Glutamatergic neuron (in vitro differentiated cells): ENCODE measurements around the gene IQCF2. TPM values are rescaled to one million over a fixed set of nuclear protein-coding genes. Genes with fewer than 3 reads are reported as not detected.
"Not testable (repeated sequence)": the region's sequence is repeated elsewhere in the genome, so short reads cannot be mapped to it uniquely, and the experiment has no call there.

ENCODE experiments used
- DNase-seq: peaks from one replicate; pipeline ENCODE4 v3.0.0; 2022
- H3K27ac Mint-ChIP-seq: one replicate; pipeline ENCODE4 v1.8.0; 2020; ENCODE audit warnings: mild to moderate bottlenecking, mixed read lengths, inconsistent platforms; ENCODE audit not compliant: unreplicated experiment
- H3K27me3 Mint-ChIP-seq: one replicate; pipeline ENCODE4 v1.8.0; 2020; ENCODE audit warnings: mild to moderate bottlenecking, moderate library complexity, mixed read lengths, inconsistent platforms; ENCODE audit not compliant: unreplicated experiment
- H3K36me3 Mint-ChIP-seq: one replicate; pipeline ENCODE4 v1.8.0; 2020; ENCODE audit warnings: mild to moderate bottlenecking, mixed read lengths, inconsistent platforms; ENCODE audit not compliant: unreplicated experiment
- H3K4me1 Mint-ChIP-seq: one replicate; pipeline ENCODE4 v1.8.0; 2020; ENCODE audit warnings: mild to moderate bottlenecking, low read depth, mixed read lengths, inconsistent platforms; ENCODE audit not compliant: unreplicated experiment
- H3K4me3 Mint-ChIP-seq: one replicate; pipeline ENCODE4 v1.8.0; 2020; ENCODE audit warnings: mild to moderate bottlenecking, mixed read lengths, inconsistent platforms; ENCODE audit not compliant: unreplicated experiment
- H3K9me3 Mint-ChIP-seq: one replicate; pipeline ENCODE4 v1.8.0; 2020; ENCODE audit warnings: mild to moderate bottlenecking, moderate library complexity, mixed read lengths, inconsistent platforms; ENCODE audit not compliant: unreplicated experiment
- total RNA-seq: library from RNA; stranded (reverse); fragmentation: NEBNext Ultra II Directional; extraction: Animal tissue kit (Norgen Biotek cat#: 25700); gene quantifications from one replicate; pipeline ENCODE4 v1.2.1, GENCODE V29; 2021; ENCODE audit not compliant: unreplicated experiment
- TF ChIP-seq, protein P1 (sequence below): fragments of 200-600 bp; sonication (generic); IDR thresholded peaks from one replicate; pipeline ENCODE4 v1.5.0; 2021; ENCODE audit not compliant: partially characterized antibody, unreplicated experiment

Gene IQCF2
- total RNA-seq, 1 donor from 2014 or later = not detected

DNA sequence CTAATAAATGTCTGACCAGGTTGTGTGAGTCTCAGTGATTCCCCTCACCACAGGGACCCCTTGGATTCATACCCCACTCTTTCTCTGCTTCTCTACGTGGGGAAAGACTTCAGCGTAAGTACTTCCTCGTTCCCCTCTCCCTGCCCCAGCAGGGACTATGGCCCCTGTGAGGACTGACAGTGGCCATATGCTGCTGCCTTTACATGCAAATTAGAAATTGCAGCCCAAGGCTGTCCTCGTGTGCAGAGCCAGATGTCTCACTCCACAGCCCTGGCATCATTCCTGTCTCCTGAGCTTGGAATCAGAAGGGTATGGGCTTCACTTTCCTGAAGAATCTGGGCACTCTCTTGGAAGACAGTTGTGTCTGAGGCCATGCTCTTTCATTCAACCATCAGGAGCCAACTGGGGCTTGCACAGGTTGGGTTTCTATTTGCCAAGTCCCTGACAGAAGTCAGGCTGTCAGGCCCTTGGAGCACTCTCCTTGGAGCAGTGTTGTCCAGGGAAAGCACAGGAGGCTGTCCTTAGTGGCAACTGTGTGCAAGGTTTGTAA is 30.5 kb upstream of the IQCF2 start:
- H3K27ac Mint-ChIP-seq = peak overlapping the region; percentile 90
- peaks cover 2% of the 10 kb centered on the region for H3K27me3 Mint-ChIP-seq
- no peak for DNase-seq
- TF ChIP-seq, protein P1, sequence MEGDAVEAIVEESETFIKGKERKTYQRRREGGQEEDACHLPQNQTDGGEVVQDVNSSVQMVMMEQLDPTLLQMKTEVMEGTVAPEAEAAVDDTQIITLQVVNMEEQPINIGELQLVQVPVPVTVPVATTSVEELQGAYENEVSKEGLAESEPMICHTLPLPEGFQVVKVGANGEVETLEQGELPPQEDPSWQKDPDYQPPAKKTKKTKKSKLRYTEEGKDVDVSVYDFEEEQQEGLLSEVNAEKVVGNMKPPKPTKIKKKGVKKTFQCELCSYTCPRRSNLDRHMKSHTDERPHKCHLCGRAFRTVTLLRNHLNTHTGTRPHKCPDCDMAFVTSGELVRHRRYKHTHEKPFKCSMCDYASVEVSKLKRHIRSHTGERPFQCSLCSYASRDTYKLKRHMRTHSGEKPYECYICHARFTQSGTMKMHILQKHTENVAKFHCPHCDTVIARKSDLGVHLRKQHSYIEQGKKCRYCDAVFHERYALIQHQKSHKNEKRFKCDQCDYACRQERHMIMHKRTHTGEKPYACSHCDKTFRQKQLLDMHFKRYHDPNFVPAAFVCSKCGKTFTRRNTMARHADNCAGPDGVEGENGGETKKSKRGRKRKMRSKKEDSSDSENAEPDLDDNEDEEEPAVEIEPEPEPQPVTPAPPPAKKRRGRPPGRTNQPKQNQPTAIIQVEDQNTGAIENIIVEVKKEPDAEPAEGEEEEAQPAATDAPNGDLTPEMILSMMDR = no peak
- peak overlapping the region; percentile 59 for H3K4me3 Mint-ChIP-seq
- peaks cover 11% of the 10 kb centered on the region for H3K9me3 Mint-ChIP-seq
- peaks cover 11% of the 10 kb centered on the region for H3K4me1 Mint-ChIP-seq
- H3K36me3 Mint-ChIP-seq = peaks cover 21% of the 10 kb centered on the region

GRCh38 chr3:51836606-51837005 is 24.8 kb upstream of the IQCF2 start:
- DNase-seq = no peak
- H3K4me3 Mint-ChIP-seq = no peak overlapping the region
- no peaks in the 10 kb centered on the region for H3K36me3 Mint-ChIP-seq
- no peaks in the 10 kb centered on the region for H3K27me3 Mint-ChIP-seq
- H3K9me3 Mint-ChIP-seq = no peaks in the 10 kb centered on the region
- TF ChIP-seq, protein P1 = no peak
- H3K4me1 Mint-ChIP-seq = no peaks in the 10 kb centered on the region
- no peak overlapping the region for H3K27ac Mint-ChIP-seq

- Mint-ChIP-seq H3K27me3 (peaks cover 5% of the 10 kb centered on the region), H3K27ac (no peak overlapping the region), H3K9me3 (peaks cover 1% of the 10 kb centered on the region), H3K4me3 (no peak overlapping the region), H3K36me3 (peaks cover 13% of the 10 kb centered on the region), H3K4me1 (no peaks in the 10 kb centered on the region)
- DNase-seq = no peak
- TF ChIP-seq, protein P1 = no peak
Measured at GRCh38 chr3:51845129-51845528, 16.3 kb upstream of the IQCF2 start.

- DNase-seq, H3K27me3 Mint-ChIP-seq, H3K9me3 Mint-ChIP-seq, H3K4me3 Mint-ChIP-seq, H3K4me1 Mint-ChIP-seq, H3K27ac Mint-ChIP-seq: not testable (repeated sequence)
- H3K36me3 Mint-ChIP-seq = peaks cover 10% of the 10 kb centered on the region
Measured at GRCh38 chr3:51855411-51855810, 6.0 kb upstream of the IQCF2 start.

- no peak for DNase-seq
- H3K4me3 Mint-ChIP-seq = no peak overlapping the region
- peaks cover 2% of the 10 kb centered on the region for H3K9me3 Mint-ChIP-seq
- peaks cover 4% of the 10 kb centered on the region for H3K27me3 Mint-ChIP-seq
- peaks cover 3% of the 10 kb centered on the region for H3K4me1 Mint-ChIP-seq
- H3K36me3 Mint-ChIP-seq = peaks cover 5% of the 10 kb centered on the region
- H3K27ac Mint-ChIP-seq = no peak overlapping the region
- TF ChIP-seq, protein P1 = no peak
Measured at GRCh38 chr3:51862886-51863285, 1.5 kb downstream of the IQCF2 start.

- not testable (repeated sequence) for H3K9me3 Mint-ChIP-seq, H3K4me1 Mint-ChIP-seq, H3K27ac Mint-ChIP-seq, DNase-seq, H3K27me3 Mint-ChIP-seq, H3K4me3 Mint-ChIP-seq, H3K36me3 Mint-ChIP-seq
Measured at GRCh38 chr3:51868896-51869295, 7.5 kb downstream of the IQCF2 start.
